Measurements from ENCODE around the gene RERE.

The RERE gene

GRCh38 chr1:8367571-8368194 lies 449.8 kb downstream of the RERE start:
- H3K4me1 ChIP-seq (ENCODE audit: control insufficient read depth, insufficient read depth, low read length, poor library complexity, severe bottlenecking) = no peaks in the 10 kb centered on the region
- no peak overlapping the region for H3K27ac ChIP-seq (ENCODE audit: insufficient read depth, low read length, poor library complexity, severe bottlenecking)
- H3K4me3 ChIP-seq (ENCODE audit: insufficient read depth, low read depth, low read length, poor library complexity, severe bottlenecking) = no peak overlapping the region
- no peaks in the 10 kb centered on the region for H3K9me3 ChIP-seq (ENCODE audit: control insufficient read depth, low read length)
- DNase-seq = no peak
- H3K36me3 ChIP-seq (ENCODE audit: control insufficient read depth, insufficient read depth, low read length) = peaks cover 59% of the 10 kb centered on the region
- no peaks in the 10 kb centered on the region for H3K27me3 ChIP-seq (replicated peaks; ENCODE audit: control insufficient read depth, insufficient read depth, low read length, poor library complexity, severe bottlenecking)

DNA sequence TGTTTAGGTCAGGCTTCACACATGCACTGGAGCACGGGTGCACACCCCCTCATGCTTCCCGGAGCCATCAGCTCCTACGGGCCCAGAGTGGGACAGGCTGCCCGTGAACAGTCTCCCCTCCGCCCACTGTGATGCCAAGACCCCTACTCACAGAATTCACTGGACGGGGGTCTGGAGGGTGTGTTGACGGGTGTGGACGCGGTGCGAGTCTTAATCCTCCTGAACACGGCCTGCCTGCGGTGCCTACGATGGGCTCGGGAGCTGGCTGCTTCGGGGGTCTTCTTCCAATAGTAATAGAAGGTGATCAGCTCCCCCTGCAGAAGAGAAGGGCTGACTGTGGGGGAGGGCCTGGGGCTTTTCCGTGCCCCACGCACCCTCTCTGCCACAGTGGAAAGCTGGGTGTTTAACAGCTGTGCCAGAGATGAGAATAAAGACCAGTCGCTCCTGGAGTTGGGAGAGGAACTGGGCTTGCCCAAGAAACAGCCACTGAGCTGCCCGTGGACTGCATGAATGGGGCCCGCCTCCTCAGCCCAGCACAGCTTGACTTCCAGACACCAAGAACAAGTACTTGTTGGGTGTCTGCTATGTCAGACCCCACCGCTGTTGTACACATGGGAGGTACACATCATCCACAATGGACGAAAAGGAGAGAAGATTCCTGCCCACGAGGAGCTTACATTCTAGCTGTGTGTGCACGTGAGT lies 451.6 kb downstream of the RERE start:
- Histone ChIP-seq H3K27ac (ENCODE audit: insufficient read depth, low read length, poor library complexity, severe bottlenecking) (peak overlapping the region; percentile 8), H3K9me3 (ENCODE audit: control insufficient read depth, low read length) (no peaks in the 10 kb centered on the region), H3K27me3 (replicated peaks; ENCODE audit: control insufficient read depth, insufficient read depth, low read length, poor library complexity, severe bottlenecking) (no peaks in the 10 kb centered on the region), H3K4me1 (ENCODE audit: control insufficient read depth, insufficient read depth, low read length, poor library complexity, severe bottlenecking) (no peaks in the 10 kb centered on the region), H3K4me3 (ENCODE audit: insufficient read depth, low read depth, low read length, poor library complexity, severe bottlenecking) (no peak overlapping the region), H3K36me3 (ENCODE audit: control insufficient read depth, insufficient read depth, low read length) (peaks cover 60% of the 10 kb centered on the region)
- no peak for DNase-seq

- Histone ChIP-seq H3K4me3 (ENCODE audit: insufficient read depth, low read depth, low read length, poor library complexity, severe bottlenecking) (no peak overlapping the region), H3K27ac (ENCODE audit: insufficient read depth, low read length, poor library complexity, severe bottlenecking) (no peak overlapping the region), H3K27me3 (replicated peaks; ENCODE audit: control insufficient read depth, insufficient read depth, low read length, poor library complexity, severe bottlenecking) (no peaks in the 10 kb centered on the region), H3K36me3 (ENCODE audit: control insufficient read depth, insufficient read depth, low read length) (peaks cover 65% of the 10 kb centered on the region), H3K9me3 (ENCODE audit: control insufficient read depth, low read length) (no peaks in the 10 kb centered on the region), H3K4me1 (ENCODE audit: control insufficient read depth, insufficient read depth, low read length, poor library complexity, severe bottlenecking) (no peaks in the 10 kb centered on the region)
- DNase-seq = no peak
Observed at GRCh38 chr1:8364528-8365442, 452.7 kb downstream of the RERE start.

- Histone ChIP-seq H3K36me3 (ENCODE audit: control insufficient read depth, insufficient read depth, low read length) (peaks cover 74% of the 10 kb centered on the region), H3K27me3 (replicated peaks; ENCODE audit: control insufficient read depth, insufficient read depth, low read length, poor library complexity, severe bottlenecking) (no peaks in the 10 kb centered on the region), H3K4me1 (ENCODE audit: control insufficient read depth, insufficient read depth, low read length, poor library complexity, severe bottlenecking) (no peaks in the 10 kb centered on the region), H3K4me3 (ENCODE audit: insufficient read depth, low read depth, low read length, poor library complexity, severe bottlenecking) (no peak overlapping the region), H3K9me3 (ENCODE audit: control insufficient read depth, low read length) (no peaks in the 10 kb centered on the region), H3K27ac (ENCODE audit: insufficient read depth, low read length, poor library complexity, severe bottlenecking) (no peak overlapping the region)
- no peak for DNase-seq
Observed at GRCh38 chr1:8363767-8364301, 453.6 kb downstream of the RERE start.

GRCh38 chr1:8363186-8363766 lies 454.2 kb downstream of the RERE start:
- Histone ChIP-seq H3K9me3 (ENCODE audit: control insufficient read depth, low read length) (no peaks in the 10 kb centered on the region), H3K27ac (ENCODE audit: insufficient read depth, low read length, poor library complexity, severe bottlenecking) (no peak overlapping the region), H3K4me1 (ENCODE audit: control insufficient read depth, insufficient read depth, low read length, poor library complexity, severe bottlenecking) (no peaks in the 10 kb centered on the region), H3K27me3 (replicated peaks; ENCODE audit: control insufficient read depth, insufficient read depth, low read length, poor library complexity, severe bottlenecking) (no peaks in the 10 kb centered on the region), H3K36me3 (ENCODE audit: control insufficient read depth, insufficient read depth, low read length) (peaks cover 80% of the 10 kb centered on the region), H3K4me3 (ENCODE audit: insufficient read depth, low read depth, low read length, poor library complexity, severe bottlenecking) (no peak overlapping the region)
- DNase-seq = no peak

GRCh38 chr1:8362701-8363101 lies 454.7 kb downstream of the RERE start:
- no peak overlapping the region for H3K27ac ChIP-seq (ENCODE audit: insufficient read depth, low read length, poor library complexity, severe bottlenecking)
- H3K4me3 ChIP-seq (ENCODE audit: insufficient read depth, low read depth, low read length, poor library complexity, severe bottlenecking) = no peak overlapping the region
- no peaks in the 10 kb centered on the region for H3K4me1 ChIP-seq (ENCODE audit: control insufficient read depth, insufficient read depth, low read length, poor library complexity, severe bottlenecking)
- no peaks in the 10 kb centered on the region for H3K27me3 ChIP-seq (replicated peaks; ENCODE audit: control insufficient read depth, insufficient read depth, low read length, poor library complexity, severe bottlenecking)
- H3K9me3 ChIP-seq (ENCODE audit: control insufficient read depth, low read length) = no peaks in the 10 kb centered on the region
- no peak for DNase-seq
- H3K36me3 ChIP-seq (ENCODE audit: control insufficient read depth, insufficient read depth, low read length) = peaks cover 86% of the 10 kb centered on the region

- Histone ChIP-seq H3K27ac (ENCODE audit: insufficient read depth, low read length, poor library complexity, severe bottlenecking) (no peak overlapping the region), H3K36me3 (ENCODE audit: control insufficient read depth, insufficient read depth, low read length) (peaks cover 96% of the 10 kb centered on the region), H3K4me3 (ENCODE audit: insufficient read depth, low read depth, low read length, poor library complexity, severe bottlenecking) (no peak overlapping the region), H3K27me3 (replicated peaks; ENCODE audit: control insufficient read depth, insufficient read depth, low read length, poor library complexity, severe bottlenecking) (no peaks in the 10 kb centered on the region), H3K4me1 (ENCODE audit: control insufficient read depth, insufficient read depth, low read length, poor library complexity, severe bottlenecking) (no peaks in the 10 kb centered on the region), H3K9me3 (ENCODE audit: control insufficient read depth, low read length) (no peaks in the 10 kb centered on the region)
- DNase-seq = no peak
Observed at GRCh38 chr1:8361198-8361849, 456.1 kb downstream of the RERE start.

DNA sequence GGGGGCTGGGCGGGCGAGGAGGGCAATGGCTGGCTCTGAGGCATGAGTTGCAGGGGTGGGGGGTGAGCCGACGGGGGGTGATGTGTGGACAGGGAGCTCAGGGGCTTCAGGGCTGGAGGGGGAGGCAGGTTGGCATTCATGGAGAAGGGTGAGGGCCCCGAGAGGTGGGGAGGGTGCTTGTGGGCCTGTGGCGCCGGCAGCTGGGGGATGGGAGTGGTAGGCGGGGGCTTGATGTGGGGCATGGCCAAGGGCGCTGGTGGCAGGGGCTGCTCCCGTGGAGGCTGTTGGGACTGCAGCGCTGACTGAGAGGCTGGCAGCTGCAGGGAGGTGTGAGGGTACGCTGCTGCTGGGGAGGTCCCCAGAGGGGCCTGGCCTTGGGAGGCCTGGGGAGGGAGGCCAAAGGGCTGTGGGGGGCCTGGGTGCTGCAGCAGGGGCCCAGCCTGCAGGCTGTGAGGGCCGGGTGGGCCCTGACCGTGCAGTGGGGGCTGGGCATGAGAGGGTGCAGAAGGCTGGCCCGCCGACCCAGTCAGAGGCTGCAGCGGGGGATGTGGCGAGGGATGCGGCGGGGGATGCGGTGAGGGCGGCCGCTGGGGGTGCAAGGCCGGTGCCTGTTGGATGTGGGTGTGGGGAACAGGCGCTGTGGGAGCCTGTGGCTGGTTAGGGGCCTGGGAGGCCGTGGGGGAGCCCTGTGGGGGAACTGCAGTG lies 456.8 kb downstream of the RERE start:
- Histone ChIP-seq H3K27ac (ENCODE audit: insufficient read depth, low read length, poor library complexity, severe bottlenecking) (no peak overlapping the region), H3K27me3 (replicated peaks; ENCODE audit: control insufficient read depth, insufficient read depth, low read length, poor library complexity, severe bottlenecking) (no peaks in the 10 kb centered on the region), H3K36me3 (ENCODE audit: control insufficient read depth, insufficient read depth, low read length) (peaks cover 96% of the 10 kb centered on the region), H3K4me1 (ENCODE audit: control insufficient read depth, insufficient read depth, low read length, poor library complexity, severe bottlenecking) (no peaks in the 10 kb centered on the region), H3K4me3 (ENCODE audit: insufficient read depth, low read depth, low read length, poor library complexity, severe bottlenecking) (no peak overlapping the region), H3K9me3 (ENCODE audit: control insufficient read depth, low read length) (no peaks in the 10 kb centered on the region)
- DNase-seq = no peak

Data from effector memory CD4-positive, alpha-beta T cell (primary cell).